ENCODE data around the gene CEP250.

Gene CEP250

DNA sequence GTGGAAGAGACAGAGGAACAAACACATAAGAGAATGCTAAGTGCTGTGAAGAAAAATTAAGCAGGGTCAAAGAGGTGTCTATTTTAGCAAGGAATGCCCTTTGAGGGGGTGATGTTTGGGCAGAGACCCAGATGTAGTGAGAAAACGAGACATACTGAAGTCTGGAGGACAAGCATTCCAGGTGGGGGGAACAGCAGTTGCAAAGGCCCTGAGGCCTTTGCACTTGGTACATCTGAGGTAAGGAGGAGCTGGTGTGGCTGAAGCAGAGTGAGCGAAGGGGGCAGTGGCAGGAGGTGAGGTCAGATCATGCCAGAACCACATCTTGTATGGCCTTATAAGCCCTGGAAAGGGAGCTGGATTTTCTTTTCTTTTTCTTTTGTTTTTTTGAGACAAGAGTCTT lies 11.2 kb upstream of the CEP250 start:
- no peak for DNase-seq (ENCODE audit: low read depth in 1 of 2, low spot score in 1 of 2)
- no peak overlapping the region for H3K27ac ChIP-seq (replicated peaks)
- H3K27me3 ChIP-seq (ENCODE audit: insufficient read depth, poor library complexity, severe bottlenecking): no peaks in the 10 kb centered on the region
- H3K4me3 ChIP-seq (replicated peaks; ENCODE audit: insufficient read depth, low read length): no peak overlapping the region
- TF ChIP-seq, protein P1, sequence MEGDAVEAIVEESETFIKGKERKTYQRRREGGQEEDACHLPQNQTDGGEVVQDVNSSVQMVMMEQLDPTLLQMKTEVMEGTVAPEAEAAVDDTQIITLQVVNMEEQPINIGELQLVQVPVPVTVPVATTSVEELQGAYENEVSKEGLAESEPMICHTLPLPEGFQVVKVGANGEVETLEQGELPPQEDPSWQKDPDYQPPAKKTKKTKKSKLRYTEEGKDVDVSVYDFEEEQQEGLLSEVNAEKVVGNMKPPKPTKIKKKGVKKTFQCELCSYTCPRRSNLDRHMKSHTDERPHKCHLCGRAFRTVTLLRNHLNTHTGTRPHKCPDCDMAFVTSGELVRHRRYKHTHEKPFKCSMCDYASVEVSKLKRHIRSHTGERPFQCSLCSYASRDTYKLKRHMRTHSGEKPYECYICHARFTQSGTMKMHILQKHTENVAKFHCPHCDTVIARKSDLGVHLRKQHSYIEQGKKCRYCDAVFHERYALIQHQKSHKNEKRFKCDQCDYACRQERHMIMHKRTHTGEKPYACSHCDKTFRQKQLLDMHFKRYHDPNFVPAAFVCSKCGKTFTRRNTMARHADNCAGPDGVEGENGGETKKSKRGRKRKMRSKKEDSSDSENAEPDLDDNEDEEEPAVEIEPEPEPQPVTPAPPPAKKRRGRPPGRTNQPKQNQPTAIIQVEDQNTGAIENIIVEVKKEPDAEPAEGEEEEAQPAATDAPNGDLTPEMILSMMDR (IDR thresholded peaks at IDR 0.05; ENCODE audit: insufficient read depth, low read length): no peak
- TF ChIP-seq GABPA (IDR thresholded peaks at IDR 0.05; ENCODE audit: low read depth) (no peak), SPI1 (IDR thresholded peaks at IDR 0.05; ENCODE audit: borderline replicate concordance, low read depth) (no peak), POLR2AphosphoS5 (IDR thresholded peaks at IDR 0.05; ENCODE audit: low read depth) (no peak)
- TF ChIP-seq, protein P2, sequence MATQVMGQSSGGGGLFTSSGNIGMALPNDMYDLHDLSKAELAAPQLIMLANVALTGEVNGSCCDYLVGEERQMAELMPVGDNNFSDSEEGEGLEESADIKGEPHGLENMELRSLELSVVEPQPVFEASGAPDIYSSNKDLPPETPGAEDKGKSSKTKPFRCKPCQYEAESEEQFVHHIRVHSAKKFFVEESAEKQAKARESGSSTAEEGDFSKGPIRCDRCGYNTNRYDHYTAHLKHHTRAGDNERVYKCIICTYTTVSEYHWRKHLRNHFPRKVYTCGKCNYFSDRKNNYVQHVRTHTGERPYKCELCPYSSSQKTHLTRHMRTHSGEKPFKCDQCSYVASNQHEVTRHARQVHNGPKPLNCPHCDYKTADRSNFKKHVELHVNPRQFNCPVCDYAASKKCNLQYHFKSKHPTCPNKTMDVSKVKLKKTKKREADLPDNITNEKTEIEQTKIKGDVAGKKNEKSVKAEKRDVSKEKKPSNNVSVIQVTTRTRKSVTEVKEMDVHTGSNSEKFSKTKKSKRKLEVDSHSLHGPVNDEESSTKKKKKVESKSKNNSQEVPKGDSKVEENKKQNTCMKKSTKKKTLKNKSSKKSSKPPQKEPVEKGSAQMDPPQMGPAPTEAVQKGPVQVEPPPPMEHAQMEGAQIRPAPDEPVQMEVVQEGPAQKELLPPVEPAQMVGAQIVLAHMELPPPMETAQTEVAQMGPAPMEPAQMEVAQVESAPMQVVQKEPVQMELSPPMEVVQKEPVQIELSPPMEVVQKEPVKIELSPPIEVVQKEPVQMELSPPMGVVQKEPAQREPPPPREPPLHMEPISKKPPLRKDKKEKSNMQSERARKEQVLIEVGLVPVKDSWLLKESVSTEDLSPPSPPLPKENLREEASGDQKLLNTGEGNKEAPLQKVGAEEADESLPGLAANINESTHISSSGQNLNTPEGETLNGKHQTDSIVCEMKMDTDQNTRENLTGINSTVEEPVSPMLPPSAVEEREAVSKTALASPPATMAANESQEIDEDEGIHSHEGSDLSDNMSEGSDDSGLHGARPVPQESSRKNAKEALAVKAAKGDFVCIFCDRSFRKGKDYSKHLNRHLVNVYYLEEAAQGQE (IDR thresholded peaks at IDR 0.05; ENCODE audit: insufficient replicate concordance, low read depth): no peak

DNA sequence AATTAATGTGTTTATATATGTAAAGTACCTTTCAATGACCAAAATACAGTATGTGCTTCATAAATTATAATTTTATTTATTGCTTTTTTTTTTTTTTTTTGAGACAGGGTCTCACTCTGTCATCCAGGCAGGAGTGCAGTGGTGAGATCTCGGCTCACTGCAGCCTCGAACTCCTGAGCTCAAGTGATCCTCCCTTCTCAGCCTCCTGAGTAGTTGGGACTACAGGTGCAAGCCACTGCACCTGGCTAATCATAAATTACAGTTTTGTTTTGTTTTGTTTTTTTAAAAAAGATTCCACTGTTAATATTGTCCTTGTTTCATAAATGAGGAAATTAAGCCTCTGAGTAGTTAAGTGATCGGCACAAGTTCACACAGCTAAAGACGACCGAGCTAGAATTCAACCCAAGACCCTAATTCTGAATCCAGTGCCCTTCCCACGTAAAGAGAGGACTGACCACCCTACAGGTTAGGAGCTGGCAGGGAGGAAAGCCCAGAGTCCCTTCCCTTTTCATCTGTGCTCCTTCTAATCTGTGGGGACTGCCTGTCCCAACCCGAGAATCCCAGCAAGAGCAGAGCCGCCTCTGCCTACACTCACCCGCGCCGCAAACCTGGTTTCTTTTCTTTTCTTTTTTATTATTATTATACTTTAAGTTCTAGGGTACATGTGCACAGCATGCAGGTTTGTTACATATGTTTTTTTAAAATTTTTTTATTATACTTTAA lies 8.9 kb upstream of the CEP250 start:
- peak overlapping the region; percentile 39 for H3K4me3 ChIP-seq (replicated peaks; ENCODE audit: insufficient read depth, low read length)
- H3K27ac ChIP-seq (replicated peaks): peak overlapping the region; percentile 8; the same call in 1 of the 2 replicates
- TF ChIP-seq GABPA (IDR thresholded peaks at IDR 0.05; ENCODE audit: low read depth): no peak
- TF ChIP-seq, protein P1 (IDR thresholded peaks at IDR 0.05; ENCODE audit: insufficient read depth, low read length): no peak
- TF ChIP-seq POLR2AphosphoS5 (IDR thresholded peaks at IDR 0.05; ENCODE audit: low read depth): no peak
- no peak for TF ChIP-seq SPI1 (IDR thresholded peaks at IDR 0.05; ENCODE audit: borderline replicate concordance, low read depth)
- TF ChIP-seq, protein P2 (IDR thresholded peaks at IDR 0.05; ENCODE audit: insufficient replicate concordance, low read depth): no peak
- H3K27me3 ChIP-seq (ENCODE audit: insufficient read depth, poor library complexity, severe bottlenecking): no peaks in the 10 kb centered on the region
- peak in 1 of 2 experiments; percentile 15 for DNase-seq (ENCODE audit: low read depth in 1 of 2, low spot score in 1 of 2)

DNA sequence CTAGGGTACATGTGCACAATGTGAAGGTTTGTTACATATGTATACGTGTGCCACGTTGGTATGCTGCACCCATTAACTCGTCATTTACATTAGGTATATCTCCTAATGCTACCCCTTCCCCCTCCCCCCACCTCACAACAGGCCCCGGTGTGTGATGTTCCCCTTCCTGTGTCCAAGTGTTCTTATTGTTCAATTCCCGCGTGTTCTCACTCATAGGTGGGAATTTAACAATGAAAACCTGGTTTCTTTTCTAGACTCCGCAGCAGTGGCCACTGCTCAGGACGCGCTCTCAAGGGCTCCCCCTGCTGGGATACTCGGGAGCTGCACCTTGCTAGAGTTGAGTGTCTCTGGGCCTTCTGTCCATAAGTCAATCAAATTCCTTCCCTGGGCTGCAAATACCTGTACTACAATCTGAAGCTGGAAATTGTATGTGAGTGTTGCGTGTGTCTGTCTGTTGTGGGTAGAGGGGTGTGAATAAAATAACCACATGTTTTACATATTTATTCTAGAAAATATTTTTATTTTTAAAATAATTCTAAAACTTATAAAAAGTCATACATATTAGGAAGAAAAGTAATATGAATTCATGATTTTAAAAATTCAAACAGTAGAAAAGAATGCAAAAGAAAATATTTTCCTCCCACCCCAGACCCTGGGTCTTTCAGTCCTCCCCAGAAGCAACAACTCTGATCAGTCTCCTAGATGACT lies 8.2 kb upstream of the CEP250 start:
- H3K27me3 ChIP-seq (ENCODE audit: insufficient read depth, poor library complexity, severe bottlenecking): no peaks in the 10 kb centered on the region
- H3K4me3 ChIP-seq (replicated peaks; ENCODE audit: insufficient read depth, low read length): peak overlapping the region; percentile 39
- peak overlapping the region; percentile 8; the same call in 1 of the 2 replicates for H3K27ac ChIP-seq (replicated peaks)
- TF ChIP-seq, protein P2 (IDR thresholded peaks at IDR 0.05; ENCODE audit: insufficient replicate concordance, low read depth): no peak
- no peak for TF ChIP-seq GABPA (IDR thresholded peaks at IDR 0.05; ENCODE audit: low read depth)
- TF ChIP-seq, protein P1 (IDR thresholded peaks at IDR 0.05; ENCODE audit: insufficient read depth, low read length): peak; percentile 94
- no peak for TF ChIP-seq POLR2AphosphoS5 (IDR thresholded peaks at IDR 0.05; ENCODE audit: low read depth)
- DNase-seq (ENCODE audit: low read depth in 1 of 2, low spot score in 1 of 2): peak; percentile 74 to 90

All from HL-60 (cell line).